HEK293T (cell line): ENCODE data around the gene MXD1.

ENCODE experiments used
- CTCF ChIA-PET: fragments of 350-600 bp; formaldehyde crosslinking; extraction: SDS; loops from one replicate; lab custom pipeline; 2021; ENCODE audit warnings: antibody characterized with exemption, inconsistent platforms; lab: Yijun Ruan, JAX
- POLR2A ChIA-PET: fragments of 350-600 bp; formaldehyde crosslinking; extraction: SDS; loops from one replicate; lab custom pipeline; 2020; ENCODE audit warnings: antibody characterized with exemption, inconsistent platforms; lab: Yijun Ruan, JAX
- DNase-seq: peaks from one replicate; pipeline ENCODE4 v3.0.0; 2012; ENCODE audit warnings: mixed read lengths; ENCODE audit errors: extremely low spot score
- ARNT ChIP-seq: fragments of 450-650 bp; IDR thresholded peaks from 2 replicates; pipeline ENCODE4 v1.6.1; 2017; ENCODE audit warnings: mild to moderate bottlenecking
- BHLHE40 ChIP-seq: fragments of 450-650 bp; IDR thresholded peaks from 2 replicates; pipeline ENCODE4 v1.6.1; 2016; ENCODE audit warnings: mild to moderate bottlenecking, moderate library complexity, borderline replicate concordance
- CTBP1 ChIP-seq: fragments of 450-650 bp; IDR thresholded peaks from 2 replicates; pipeline ENCODE4 v1.6.1; 2016; ENCODE audit warnings: borderline replicate concordance
- ELF4 ChIP-seq: fragments of 450-650 bp; IDR thresholded peaks from 2 replicates; pipeline ENCODE4 v1.6.1; 2017; ENCODE audit warnings: antibody characterized with exemption
- FOXA1 ChIP-seq: fragments of 450-650 bp; IDR thresholded peaks from 2 replicates; pipeline ENCODE4 v1.6.1; 2016; ENCODE audit warnings: mild to moderate bottlenecking
- FOXK2 ChIP-seq: fragments of 450-650 bp; IDR thresholded peaks from 2 replicates; pipeline ENCODE4 v1.6.1; 2016; ENCODE audit warnings: mild to moderate bottlenecking
- FOXM1 ChIP-seq: fragments of 450-650 bp; IDR thresholded peaks from 2 replicates; pipeline ENCODE4 v1.6.1; 2017; ENCODE audit warnings: mild to moderate bottlenecking, borderline replicate concordance
- HDGF ChIP-seq: fragments of 450-650 bp; IDR thresholded peaks from 2 replicates; pipeline ENCODE4 v1.6.1; 2017; ENCODE audit warnings: antibody characterized with exemption, borderline replicate concordance
- L3MBTL2 ChIP-seq: fragments of 450-650 bp; conservative IDR thresholded peaks from 2 replicates; pipeline ENCODE4 v1.6.1; 2016; ENCODE audit warnings: mild to moderate bottlenecking
- LEF1 ChIP-seq: fragments of 450-650 bp; IDR thresholded peaks from 2 replicates; pipeline ENCODE4 v1.6.1; 2017; ENCODE audit warnings: mild to moderate bottlenecking, borderline replicate concordance
- NFRKB ChIP-seq: fragments of 450-650 bp; IDR thresholded peaks from 2 replicates; pipeline ENCODE4 v1.6.1; 2016; ENCODE audit warnings: mild to moderate bottlenecking, moderate library complexity
- PKNOX1 ChIP-seq: fragments of 450-650 bp; IDR thresholded peaks from 2 replicates; pipeline ENCODE4 v1.6.1; 2016
- SP1 ChIP-seq: fragments of 450-650 bp; IDR thresholded peaks from 2 replicates; pipeline ENCODE4 v1.6.1; 2017
- SUZ12 ChIP-seq: fragments of 450-650 bp; IDR thresholded peaks from 2 replicates; pipeline ENCODE4 v1.6.1; 2016; ENCODE audit warnings: mild to moderate bottlenecking
- TARDBP ChIP-seq: fragments of 450-650 bp; IDR thresholded peaks from 2 replicates; pipeline ENCODE4 v1.6.1; 2016
- ZNF384 ChIP-seq: fragments of 450-650 bp; IDR thresholded peaks from 2 replicates; pipeline ENCODE4 v1.6.1; 2016

Gene MXD1

GRCh38 chr2:69988086-69988635 is 73.3 kb downstream of the MXD1 start:
- ChIA-PET POLR2A (no interaction called here), CTCF (no interaction called here)
- no peak for DNase-seq
- TF ChIP-seq FOXK2 (no peak), FOXA1 (no peak), CTBP1 (no peak), ARNT (no peak), HDGF (no peak), LEF1 (no peak), PKNOX1 (no peak), BHLHE40 (no peak), FOXM1 (no peak), NFRKB (no peak), SP1 (no peak), ZNF384 (no peak), L3MBTL2 (no peak)

GRCh38 chr2:69989009-69989408 is 74.1 kb downstream of the MXD1 start:
- no peak for TF ChIP-seq LEF1
- no peak for TF ChIP-seq PKNOX1
- TF ChIP-seq FOXM1: no peak
- no peak for TF ChIP-seq ARNT
- TF ChIP-seq ELF4: no peak
- no peak for TF ChIP-seq SUZ12
- TF ChIP-seq BHLHE40: no peak
- TF ChIP-seq FOXA1: no peak
- no peak for TF ChIP-seq ZNF384
- no peak for TF ChIP-seq NFRKB
- TF ChIP-seq TARDBP: no peak
- no peak for TF ChIP-seq FOXK2
- no peak for TF ChIP-seq CTBP1
- TF ChIP-seq HDGF: no peak
- TF ChIP-seq L3MBTL2: no peak
- TF ChIP-seq SP1: no peak
- ChIA-PET CTCF (no interaction called here), POLR2A (no interaction called here)
- no peak for DNase-seq

DNA sequence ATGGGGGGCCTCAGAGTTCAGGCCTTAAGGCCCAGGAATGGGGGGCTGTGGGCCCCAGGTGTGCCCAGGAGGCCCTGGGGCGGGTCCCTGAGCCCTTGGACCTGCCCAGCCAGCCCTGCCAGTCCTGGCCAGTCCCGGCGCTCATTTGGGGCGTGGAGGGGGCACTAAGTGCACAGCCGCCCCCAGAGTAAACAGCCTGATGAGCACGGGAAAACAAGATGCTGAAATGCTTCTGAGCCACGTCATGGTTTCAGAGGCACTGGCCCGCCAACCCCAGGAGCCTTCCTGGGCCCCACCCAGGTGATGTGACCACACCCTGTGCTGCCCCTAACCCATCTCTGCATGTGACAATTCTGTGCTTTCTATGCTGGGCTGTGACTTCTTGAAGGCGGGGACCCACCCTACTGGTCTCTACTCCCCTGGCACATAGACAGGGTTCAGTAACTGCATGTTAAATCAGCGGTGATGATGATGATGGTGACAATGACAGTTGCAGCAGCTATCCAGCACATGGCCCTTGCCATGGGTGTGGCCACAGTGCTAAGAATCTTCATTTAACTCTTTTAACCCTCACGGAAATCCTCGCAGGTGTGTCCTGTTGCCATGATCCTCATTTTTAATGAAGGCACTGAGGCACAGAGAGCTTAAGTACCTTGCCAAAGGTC is 74.7 kb downstream of the MXD1 start:
- TF ChIP-seq LEF1 (no peak), FOXK2 (no peak), HDGF (no peak), ZNF384 (no peak), FOXA1 (no peak), ARNT (no peak), ELF4 (no peak), NFRKB (no peak), FOXM1 (no peak), CTBP1 (no peak), SUZ12 (no peak), TARDBP (no peak), BHLHE40 (no peak), PKNOX1 (no peak)
- no peak for DNase-seq
- POLR2A ChIA-PET: no interaction called here
- CTCF ChIA-PET: no interaction called here
